Muscle of arm (tissue), 12 donors: ENCODE results near the gene CDH12. TPM values are rescaled to one million over a fixed set of nuclear protein-coding genes. Genes with fewer than 3 reads are reported as not detected.
"Not testable (repeated sequence)": the region's sequence is repeated elsewhere in the genome, so short reads cannot be mapped to it uniquely, and the experiment has no call there.

Experiments used
- DNase-seq: peaks from one replicate; pipeline ENCODE4 v3.0.0-alpha.2; 2013
- polyA plus RNA-seq, 12 donors: library from polyadenylated mRNA; unstranded; fragments of 120-200 nt; gene quantifications; one replicate each; pipeline ENCODE4 v1.2.1, GENCODE V29; 2013; ENCODE audit not compliant: insufficient read length in 12 of 12

CDH12 gene
- polyA plus RNA-seq, 12 donors, result 0.84 to 4.3 (median 1.8) TPM; not detected in 2

GRCh38 chr5:22460189-22460588, 393.0 kb downstream of the CDH12 start:
- no peak for DNase-seq

- DNase-seq, result no peak
These were observed 420.2 kb downstream of the CDH12 start for GRCh38 chr5:22432905-22433304.

DNA sequence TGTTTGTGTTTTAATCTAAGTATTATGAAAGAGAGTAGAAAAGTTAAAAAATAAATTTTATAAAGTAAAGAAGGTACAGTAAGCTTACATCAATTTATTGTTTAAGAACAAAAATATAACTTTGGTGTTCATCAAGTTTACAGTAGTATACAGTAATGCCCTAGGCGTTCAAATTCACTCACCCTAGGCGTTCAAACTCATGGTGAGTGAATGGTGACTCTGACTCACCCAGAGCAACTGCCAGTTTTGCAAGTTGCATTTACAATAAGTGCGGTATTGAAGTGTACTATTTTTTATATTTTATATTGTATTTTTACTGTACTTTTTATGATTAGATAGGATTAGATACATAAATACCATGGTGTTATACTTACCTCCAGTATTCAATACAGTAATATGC, 421.3 kb downstream of the CDH12 start:
- no peak for DNase-seq

GRCh38 chr5:22431406-22431805, 421.7 kb downstream of the CDH12 start:
- no peak for DNase-seq

DNA sequence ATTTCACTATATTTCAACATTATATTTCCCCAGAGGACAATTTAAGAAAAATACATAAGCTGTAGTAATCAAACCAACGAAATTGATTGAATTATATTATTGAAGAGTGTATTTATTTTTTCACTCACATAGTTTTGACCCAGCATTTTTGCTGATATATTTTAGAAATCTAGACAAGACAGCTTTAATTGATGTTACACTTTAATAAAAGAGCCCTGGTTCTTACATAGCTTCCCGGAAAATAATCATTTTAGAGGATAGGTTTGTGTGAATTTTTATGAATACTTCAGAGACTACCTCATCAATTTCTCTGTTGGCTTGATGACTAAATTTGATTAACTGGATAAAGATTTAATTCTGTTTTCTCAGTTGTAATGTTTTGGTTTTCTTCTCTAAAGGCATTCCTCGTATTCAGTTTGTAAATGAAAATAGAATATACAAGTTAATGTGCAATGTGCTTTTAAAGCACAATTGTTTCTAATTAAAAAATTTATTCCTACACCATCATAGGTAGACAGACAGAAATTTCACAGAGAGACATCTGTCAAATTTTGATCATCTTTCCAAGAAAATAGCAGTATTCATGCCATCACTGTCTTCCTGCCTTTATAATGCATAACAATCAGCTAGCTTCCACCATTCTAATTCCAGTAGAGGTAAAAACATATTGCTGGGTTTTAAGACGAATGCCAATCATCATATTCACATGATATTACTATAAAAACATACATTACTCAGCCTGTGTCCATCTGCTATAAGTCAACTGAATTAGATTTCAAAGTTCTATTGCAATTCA, 441.4 kb downstream of the CDH12 start:
- no peak for DNase-seq

DNA sequence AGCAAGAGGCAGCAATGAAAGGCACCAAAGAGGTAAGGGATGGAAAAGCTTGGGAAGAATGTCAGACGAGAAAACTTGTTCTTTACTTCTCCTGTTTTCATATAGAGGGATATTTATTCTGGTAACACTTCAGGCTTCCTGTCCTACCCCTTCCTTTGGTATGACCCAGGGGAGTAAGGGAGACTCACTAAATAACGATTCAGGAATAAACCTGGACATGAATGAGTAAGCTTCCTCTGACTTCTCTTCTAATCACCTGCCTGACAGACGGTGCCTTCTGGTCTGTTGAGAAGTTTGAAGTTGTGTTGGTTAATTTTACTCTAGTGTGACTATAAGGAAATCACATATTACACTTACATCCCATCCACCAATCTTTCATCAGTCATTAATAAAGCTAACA, 461.2 kb downstream of the CDH12 start:
- DNase-seq, result no peak

GRCh38 chr5:22390888-22391287, 462.3 kb downstream of the CDH12 start:
- DNase-seq, result no peak

DNA sequence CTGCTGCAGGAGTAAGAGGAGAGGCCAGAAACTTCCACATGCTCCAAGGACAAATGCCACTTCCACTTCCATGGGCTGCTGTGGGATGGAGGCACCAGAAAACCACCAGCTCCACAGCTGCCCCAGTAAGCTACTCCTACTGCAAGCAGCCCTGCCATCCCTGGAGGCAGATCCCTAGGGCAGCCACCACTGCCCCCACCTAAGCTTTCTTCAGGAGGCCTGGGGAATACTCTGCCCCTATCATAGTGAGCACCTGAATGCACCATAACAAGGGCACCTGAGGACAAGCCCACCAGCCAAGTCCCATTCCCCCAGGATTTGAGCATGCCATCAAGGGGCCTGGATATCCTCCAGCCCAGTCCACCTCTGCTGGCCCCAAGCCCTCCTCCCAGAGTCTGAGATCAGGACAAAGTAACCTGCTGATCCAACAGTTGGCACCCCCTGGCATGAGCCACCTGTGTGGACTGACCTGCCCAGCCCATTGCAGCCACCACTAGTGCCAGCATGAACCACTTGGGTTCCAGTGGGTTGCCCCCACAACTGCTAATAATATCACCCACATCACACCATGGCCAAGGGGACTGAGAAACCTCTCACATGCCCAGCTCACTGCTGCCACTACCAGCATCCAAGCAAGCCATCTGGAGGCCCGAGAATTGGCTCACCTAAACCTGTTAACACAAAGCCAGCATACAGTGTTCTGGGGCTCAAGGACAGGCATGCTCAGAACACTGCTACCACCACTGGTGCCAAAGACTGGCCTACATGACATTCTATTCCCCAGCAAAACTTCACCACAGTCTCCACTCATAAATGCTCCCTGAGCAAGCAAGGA, 480.1 kb downstream of the CDH12 start:
- no peak for DNase-seq

DNA sequence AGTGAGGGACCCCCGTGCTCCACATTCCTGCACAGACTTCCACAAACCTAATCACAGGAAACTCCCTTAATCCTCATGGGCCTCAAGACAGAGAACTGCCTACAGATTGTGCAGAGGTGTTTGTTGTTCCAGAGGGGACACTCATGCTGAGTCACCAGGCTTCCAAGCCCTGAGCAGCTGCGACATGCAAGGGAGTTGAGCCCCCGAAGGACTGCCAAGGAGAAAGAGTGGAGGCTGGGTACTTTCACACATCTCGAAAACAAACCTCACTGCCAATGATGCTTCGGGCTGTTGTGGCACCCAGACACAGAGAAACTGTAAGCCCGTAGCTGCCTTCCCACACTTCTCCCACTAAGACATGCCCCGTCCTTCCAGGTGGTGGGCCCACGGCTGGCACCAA, 480.8 kb downstream of the CDH12 start:
- no peak for DNase-seq

DNA sequence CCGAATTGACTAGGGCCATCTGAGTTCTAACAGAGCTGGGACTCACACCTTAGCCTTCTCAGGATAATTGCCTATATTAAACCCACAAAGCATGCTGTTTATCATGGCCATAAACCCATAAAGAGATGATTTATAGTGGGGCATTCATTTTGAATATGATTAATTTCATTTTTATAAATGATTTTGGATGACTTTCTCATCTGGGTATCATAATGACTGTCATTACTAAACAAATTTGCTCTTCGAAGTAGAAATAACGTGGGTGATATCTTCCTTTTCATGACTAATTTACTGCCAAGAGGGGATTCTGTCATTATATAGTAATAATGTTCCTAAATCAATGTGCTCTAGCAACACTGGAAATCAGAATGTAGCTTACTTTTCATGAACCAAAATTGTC, 498.2 kb downstream of the CDH12 start:
- DNase-seq, result no peak

GRCh38 chr5:22352493-22352892, 500.7 kb downstream of the CDH12 start:
- DNase-seq, result no peak

- no peak for DNase-seq
These were observed 502.0 kb downstream of the CDH12 start for GRCh38 chr5:22351178-22351577.

GRCh38 chr5:22348027-22348426, 505.1 kb downstream of the CDH12 start:
- DNase-seq, result no peak

DNA sequence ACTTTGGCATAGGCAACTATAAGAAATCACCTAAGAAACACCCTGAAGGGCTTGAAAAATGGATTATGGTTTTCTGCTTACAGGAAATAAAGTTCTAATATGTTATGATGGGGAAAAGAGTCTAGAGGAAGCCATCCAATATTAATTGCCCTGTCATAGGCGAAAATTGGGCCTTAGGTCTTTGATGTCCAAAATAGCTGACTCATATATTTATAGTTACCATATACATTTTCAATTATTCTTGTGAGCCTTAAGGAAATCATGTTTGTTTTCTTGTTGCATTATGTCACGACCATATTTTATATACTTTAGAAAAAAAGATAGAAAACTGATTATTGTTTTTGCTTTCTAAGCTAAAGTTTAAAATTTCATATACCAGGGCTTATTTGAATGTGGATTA, 509.1 kb downstream of the CDH12 start:
- DNase-seq, result no peak

GRCh38 chr5:22341406-22341805, 511.7 kb downstream of the CDH12 start:
- no peak for DNase-seq

DNA sequence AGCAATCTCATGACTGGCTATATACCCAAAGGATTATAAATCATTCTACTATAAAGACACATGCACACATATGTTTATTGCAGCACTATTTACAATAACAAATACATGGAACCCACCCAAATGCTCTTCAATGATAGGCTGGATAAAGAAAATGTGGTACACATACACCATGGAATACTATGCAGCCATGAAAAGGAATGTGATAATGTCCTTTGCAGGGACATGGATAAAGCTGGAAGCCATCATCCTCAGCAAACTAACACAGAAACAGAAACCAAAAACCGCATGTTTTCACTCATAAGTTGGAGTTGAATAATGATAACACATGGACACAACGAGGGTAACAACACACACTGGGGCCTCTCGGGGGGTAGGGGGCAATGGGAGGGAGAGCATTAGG, 520.2 kb downstream of the CDH12 start:
- DNase-seq, result not testable (repeated sequence)

- DNase-seq, result no peak
These were observed 523.5 kb downstream of the CDH12 start for GRCh38 chr5:22329683-22330082.

DNA sequence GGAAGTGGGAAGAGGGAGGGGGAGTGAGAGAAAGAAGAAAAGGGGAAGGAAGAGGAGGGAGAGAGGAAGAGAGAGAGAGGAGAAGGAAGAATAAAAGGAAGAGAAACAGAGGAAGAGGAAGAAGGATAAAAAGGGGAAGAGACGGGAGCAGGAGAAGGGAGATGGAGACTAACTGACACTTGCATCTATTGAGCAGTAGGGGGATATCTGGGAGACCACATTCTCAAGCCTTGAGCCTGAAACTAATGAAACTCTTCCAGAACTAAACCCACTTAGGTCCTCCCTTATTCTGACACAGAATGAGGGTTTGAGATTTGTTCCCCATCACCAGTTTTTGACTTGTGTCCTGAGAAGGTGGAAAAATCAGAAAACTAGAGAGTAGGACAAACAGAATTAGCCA, 533.3 kb downstream of the CDH12 start:
- no peak for DNase-seq

DNA sequence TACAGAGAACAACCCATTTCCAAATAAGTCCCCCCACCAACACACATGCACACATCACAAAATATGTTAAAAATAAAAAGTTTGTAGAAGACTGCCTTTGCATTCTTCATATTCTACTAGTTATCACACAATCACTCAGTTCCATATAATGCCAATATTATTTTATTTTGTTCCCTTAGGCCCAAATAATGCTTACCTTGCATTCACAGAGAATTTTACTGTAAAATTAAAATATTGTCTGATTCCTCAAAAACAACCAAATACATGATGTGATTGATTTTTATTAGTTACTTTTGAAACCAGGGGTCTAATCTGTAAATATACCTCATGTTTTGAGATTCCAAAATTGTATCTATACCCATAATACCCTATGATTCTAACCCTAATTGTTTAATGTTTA, 536.9 kb downstream of the CDH12 start:
- DNase-seq, result no peak

DNA sequence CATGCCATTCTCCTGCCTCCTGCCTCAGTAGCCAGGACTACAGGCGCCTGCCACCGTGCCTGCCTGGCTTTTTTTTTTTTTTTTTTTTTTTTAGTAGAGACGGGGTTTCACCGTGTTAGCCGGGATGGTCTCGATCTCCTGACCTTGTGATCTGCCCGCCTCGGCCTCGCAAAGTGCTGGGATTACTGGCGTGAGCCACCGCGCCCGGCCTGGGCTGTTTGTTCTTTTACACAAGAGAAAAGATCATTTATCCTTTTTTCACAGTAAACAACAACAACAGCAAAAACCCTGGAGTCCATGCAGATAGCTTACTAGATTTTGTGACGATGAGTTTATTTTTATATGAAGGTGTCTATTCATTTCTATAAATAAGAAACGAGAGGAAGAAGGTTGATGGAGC, 538.1 kb downstream of the CDH12 start:
- not testable (repeated sequence) for DNase-seq

DNA sequence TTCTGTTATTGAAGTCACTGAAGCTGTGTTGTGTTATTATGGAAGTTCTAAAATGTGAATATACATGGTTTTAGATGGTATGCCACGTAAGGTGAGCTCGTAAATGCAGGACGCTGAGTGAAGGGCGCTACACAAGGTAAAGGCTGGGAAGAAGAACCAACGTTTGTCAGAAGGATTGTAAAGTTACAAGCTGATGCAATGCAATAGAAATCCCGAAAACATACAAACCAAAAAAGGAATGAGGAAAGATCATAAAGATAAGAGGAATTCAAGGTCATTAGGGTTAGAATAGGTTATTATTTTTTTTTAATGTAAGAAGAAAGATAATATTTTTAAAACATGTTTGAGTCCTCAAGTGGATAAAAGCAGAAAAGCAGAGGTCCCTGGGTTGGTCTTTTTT, 538.6 kb downstream of the CDH12 start:
- DNase-seq, result no peak

GRCh38 chr5:22306011-22306410, 547.1 kb downstream of the CDH12 start:
- DNase-seq, result no peak

DNA sequence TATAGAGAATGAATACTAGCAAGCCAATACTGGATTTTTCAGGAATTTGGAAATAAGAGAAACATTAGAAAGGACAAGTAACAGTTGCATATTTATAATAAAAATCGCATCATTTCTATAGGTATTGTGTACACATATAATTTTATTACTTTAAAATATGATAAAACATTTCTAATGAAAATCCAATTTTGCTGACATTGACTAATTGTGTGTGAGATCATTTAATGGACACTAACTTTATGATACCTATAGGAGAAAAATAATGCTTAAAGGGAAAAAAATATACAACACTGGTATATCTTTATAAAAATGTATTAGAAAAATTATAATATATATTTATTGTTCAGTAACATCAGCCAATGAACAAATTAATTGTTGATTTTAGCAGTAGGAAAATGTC, 557.3 kb downstream of the CDH12 start:
- DNase-seq, result no peak
